GM19351 (cell line): ENCODE data around the gene SLC16A3.
"Not testable (repeated sequence)": the region's sequence is repeated elsewhere in the genome, so short reads cannot be mapped to it uniquely, and the experiment has no call there.

ENCODE experiments used
- ATAC-seq: cut with Tn5 transposase; IDR thresholded peaks from one replicate; pipeline ENCODE4 v1.9.1; 2021; ENCODE audit warnings: mild to moderate bottlenecking, moderate library complexity; ENCODE audit not compliant: unreplicated experiment

SLC16A3 gene

GRCh38 chr17:82228842-82229697 lies at the start of gene SLC16A3:
SLC16A3 (plus strand) TSS chr17:82229042; CDS start chr17:82236009, 6,967 bp downstream.
- peak; percentile 52 for ATAC-seq

GRCh38 chr17:82179412-82179811 lies 49.4 kb upstream of the SLC16A3 start:
- no peak for ATAC-seq

- ATAC-seq: no peak
These were observed 48.8 kb upstream of the SLC16A3 start for GRCh38 chr17:82179946-82180475.

GRCh38 chr17:82180776-82181528 lies 47.9 kb upstream of the SLC16A3 start:
- no peak for ATAC-seq

GRCh38 chr17:82184761-82185160 lies 44.1 kb upstream of the SLC16A3 start:
- no peak for ATAC-seq

- no peak for ATAC-seq
These were observed 42.6 kb upstream of the SLC16A3 start for GRCh38 chr17:82186221-82186620.

GRCh38 chr17:82187500-82187899 lies 41.3 kb upstream of the SLC16A3 start:
- no peak for ATAC-seq

- ATAC-seq: no peak
These were observed 40.6 kb upstream of the SLC16A3 start for GRCh38 chr17:82188001-82188961.

GRCh38 chr17:82193050-82193449 lies 35.8 kb upstream of the SLC16A3 start:
- not testable (repeated sequence) for ATAC-seq

GRCh38 chr17:82193520-82194220 lies 35.2 kb upstream of the SLC16A3 start:
- no peak for ATAC-seq

GRCh38 chr17:82194765-82195164 lies 34.1 kb upstream of the SLC16A3 start:
- no peak for ATAC-seq

GRCh38 chr17:82195675-82196672 lies 32.9 kb upstream of the SLC16A3 start:
- ATAC-seq: no peak

- no peak for ATAC-seq
These were observed 30.8 kb upstream of the SLC16A3 start for GRCh38 chr17:82198092-82198491.

- ATAC-seq: no peak
These were observed 29.3 kb upstream of the SLC16A3 start for GRCh38 chr17:82199496-82199895.

GRCh38 chr17:82200135-82200534 lies 28.7 kb upstream of the SLC16A3 start:
- no peak for ATAC-seq

GRCh38 chr17:82200743-82201497 lies 27.9 kb upstream of the SLC16A3 start:
- no peak for ATAC-seq

GRCh38 chr17:82201498-82201910 lies 27.3 kb upstream of the SLC16A3 start:
- ATAC-seq: no peak

GRCh38 chr17:82202981-82203380 lies 25.9 kb upstream of the SLC16A3 start:
- no peak for ATAC-seq
